RKO (cell line): ENCODE data around the gene AP1G1.
A peak's percentile ranks its signal among the peaks of the same experiment; 100 is the strongest.

Experiments
- DNase-seq: peaks from one replicate; pipeline ENCODE4 v3.0.0-alpha.2; 2016; ENCODE audit warnings: low spot score

Gene AP1G1

DNA sequence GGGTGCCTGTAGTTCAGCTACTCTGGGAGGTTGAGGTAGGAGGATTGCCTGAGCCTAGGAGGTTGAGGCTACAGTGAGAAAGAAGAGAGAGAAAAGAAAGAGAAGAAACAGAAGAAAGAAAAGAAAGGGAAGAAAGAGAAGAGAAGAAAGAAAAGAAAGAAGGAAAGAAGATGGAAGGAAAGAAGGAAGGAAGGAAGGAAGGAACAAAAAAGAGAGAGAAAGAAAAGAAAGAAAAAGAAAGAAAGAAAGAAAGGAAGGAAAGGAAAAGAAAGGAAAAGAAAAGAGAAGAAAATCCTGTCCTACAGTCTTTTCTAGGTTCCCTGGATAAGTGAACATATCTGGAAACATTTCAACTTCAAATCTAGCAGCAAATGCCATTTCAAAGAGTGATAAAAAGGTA is 54.5 kb downstream of the AP1G1 start:
- DNase-seq, result no peak

GRCh38 chr16:71748226-71748625 is 60.4 kb downstream of the AP1G1 start:
- no peak for DNase-seq

- DNase-seq, result peak; percentile 61
These were observed 62.1 kb downstream of the AP1G1 start for GRCh38 chr16:71746442-71747046.

DNA sequence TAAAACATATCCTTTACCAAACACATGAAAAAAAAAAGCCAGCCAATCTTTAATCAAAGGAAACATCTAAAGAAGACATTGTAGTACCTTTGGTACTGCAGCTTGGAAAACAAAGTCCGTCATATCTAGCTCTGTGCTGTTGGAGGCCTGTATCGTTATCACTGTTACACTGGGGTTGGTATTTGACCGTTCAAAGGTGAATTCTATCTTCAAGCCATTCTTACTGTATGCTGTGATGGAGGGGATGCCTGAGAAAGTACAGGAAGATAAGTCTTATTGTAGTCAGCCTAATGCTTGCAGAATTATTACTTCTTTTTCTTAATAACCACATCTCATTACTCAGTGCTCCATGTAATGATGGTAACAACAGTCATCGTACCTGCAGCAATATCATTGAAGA is 69.8 kb downstream of the AP1G1 start:
- no peak for DNase-seq

- DNase-seq, result no peak
These were observed 71.1 kb downstream of the AP1G1 start for GRCh38 chr16:71737501-71737900.

- DNase-seq, result no peak
These were observed 74.1 kb downstream of the AP1G1 start for GRCh38 chr16:71734511-71734910.

- no peak for DNase-seq
These were observed 76.0 kb downstream of the AP1G1 start for GRCh38 chr16:71732587-71732986.

- no peak for DNase-seq
These were observed 80.9 kb downstream of the AP1G1 start for GRCh38 chr16:71727551-71728324.

DNA sequence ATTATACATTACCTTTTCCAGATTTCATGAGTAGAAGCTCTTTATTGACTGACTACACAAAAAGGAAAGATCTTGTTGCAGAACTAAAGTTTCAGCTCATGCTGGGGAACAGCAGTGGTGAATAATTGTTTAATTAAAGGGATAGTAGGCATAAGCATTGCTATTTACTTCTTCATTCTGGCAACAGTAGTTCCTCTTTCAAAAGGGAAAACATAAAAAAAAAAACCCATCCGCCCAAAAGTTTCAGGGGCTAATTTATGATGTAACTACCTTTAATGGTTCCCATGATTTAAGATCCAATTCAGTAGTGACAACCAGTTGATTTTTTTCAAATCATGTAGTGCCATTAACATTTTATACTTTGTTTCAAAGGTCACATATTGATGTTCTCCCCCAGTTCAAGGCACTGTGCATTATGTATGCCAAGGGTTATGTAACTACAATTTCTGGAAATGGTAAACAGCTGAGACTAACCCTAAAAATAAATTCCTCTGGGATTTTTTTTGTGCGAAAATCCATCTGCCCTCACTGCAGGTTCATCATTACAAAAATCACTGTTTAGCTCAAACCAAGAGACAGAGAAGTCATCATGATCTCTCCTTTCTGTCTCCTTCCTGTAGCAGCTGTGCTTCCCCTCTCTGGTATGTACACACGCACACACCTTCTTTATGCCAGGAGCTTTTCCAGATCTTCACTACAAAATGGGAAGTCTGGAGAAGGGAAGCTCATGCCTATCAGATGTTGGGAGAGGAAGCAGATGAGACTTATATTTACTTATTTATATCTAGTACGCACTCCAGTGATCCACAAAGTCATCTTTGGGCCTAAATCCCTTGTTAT is 81.9 kb downstream of the AP1G1 start:
- no peak for DNase-seq

- no peak for DNase-seq
These were observed 84.3 kb downstream of the AP1G1 start, which contains the start of gene PHLPP2 for GRCh38 chr16:71724320-71724751. TSS of gene PHLPP2 (minus strand) at chr16:71724701. CDS start at chr16:71714795, 9,906 bp downstream.

DNA sequence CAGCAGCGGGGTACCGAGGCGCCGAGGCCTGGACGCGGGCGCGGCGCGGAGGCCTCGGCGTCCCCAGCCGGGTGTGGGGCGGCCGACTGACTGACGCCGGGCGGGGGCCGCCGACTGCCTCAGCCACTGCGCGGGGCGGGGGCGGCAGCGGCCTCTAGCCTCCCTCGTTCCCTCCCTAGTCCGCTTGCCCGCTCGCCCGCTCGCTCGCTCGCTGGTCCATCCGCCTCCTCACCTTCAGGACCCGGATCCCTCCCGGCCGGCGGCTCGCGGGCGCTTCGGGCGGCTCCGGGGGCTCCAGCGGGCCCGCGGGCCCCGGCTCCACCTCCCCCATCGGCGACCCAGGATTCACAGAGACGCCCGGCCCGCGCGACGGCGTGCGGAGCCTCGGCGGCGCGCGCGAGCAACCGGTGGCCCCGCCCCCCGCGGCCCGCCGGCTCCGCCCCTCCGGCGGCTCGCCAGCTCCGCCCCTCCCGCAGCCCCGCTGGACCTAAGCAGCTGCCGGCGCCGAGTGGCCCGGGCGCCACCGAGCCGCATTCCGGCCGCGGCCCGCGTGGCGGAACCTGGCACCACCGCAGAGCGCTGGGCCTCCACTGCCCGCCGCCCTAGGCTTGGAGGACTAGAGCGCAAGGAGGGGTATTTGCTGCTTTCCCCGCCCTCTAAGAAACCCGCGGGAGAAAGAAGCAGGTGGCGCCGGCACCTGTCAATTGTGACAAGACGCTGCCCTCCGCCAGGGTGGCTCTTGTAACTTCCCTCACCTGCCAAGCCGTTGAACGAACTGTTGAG is 84.9 kb downstream of the AP1G1 start:
- DNase-seq, result peak; percentile 73

GRCh38 chr16:71722801-71723536 is 85.7 kb downstream of the AP1G1 start:
- DNase-seq, result peak; percentile 67

- no peak for DNase-seq
These were observed 87.4 kb downstream of the AP1G1 start for GRCh38 chr16:71721066-71721740.

GRCh38 chr16:71712501-71712900 is 96.1 kb downstream of the AP1G1 start:
- no peak for DNase-seq

DNA sequence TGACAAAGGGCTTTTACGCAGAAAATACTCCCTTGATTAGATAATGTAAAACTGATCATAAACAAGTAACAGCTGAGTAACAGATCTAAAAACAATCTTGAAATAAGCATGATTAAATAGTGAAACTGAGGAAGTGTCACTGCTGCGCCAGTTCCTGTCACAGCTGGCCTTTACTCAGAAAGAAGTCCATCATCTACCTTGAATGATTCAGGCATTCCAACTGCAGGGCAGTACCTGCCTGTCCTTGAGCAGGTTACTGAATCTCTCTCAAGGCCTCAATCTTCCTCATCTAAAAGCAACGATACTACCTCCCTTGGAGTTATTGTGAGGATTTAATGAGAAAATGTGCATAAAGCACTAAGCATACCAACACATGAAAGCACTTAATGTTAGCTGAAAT is 96.8 kb downstream of the AP1G1 start:
- no peak for DNase-seq

GRCh38 chr16:71709229-71709781 is 99.3 kb downstream of the AP1G1 start:
- DNase-seq, result no peak

- DNase-seq, result no peak
These were observed 99.9 kb downstream of the AP1G1 start for GRCh38 chr16:71708696-71709095.

DNA sequence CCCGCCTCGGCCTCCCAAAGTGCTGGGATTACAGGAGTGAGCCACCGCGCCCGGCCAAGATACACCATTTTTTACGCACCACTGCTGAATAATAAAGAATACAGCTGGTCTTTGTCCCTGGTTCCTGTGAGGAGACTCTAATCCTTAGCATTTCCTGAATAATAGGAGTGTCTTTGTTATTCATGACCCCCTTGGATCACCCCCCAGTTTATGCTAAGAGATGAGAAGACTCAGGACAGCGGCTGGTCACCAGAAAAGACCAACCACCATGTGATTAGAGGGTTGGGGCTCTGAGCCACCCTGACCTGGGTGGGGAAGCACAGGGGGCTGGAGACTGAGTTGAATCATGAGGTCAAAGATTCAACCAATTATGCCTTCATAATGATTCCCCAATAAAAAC is 101.4 kb downstream of the AP1G1 start:
- DNase-seq, result no peak

DNA sequence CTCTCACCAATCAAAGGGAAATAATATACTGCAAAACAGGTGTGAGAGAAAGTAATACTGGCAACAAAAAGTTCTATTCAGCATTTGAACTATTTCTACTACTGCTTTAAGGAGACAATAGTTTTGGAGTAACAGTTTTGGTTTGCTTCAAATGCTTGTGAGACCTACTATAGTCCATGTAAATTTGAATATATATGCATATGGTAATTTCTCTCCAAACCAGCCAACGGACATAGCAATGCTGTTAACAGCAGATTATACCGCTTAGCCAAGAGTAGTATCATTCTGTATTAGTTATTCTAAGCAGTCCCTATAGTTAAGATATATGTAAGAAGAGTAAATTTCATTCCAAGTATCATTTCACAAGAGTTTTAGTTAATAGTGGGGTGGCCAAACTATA is 102.6 kb downstream of the AP1G1 start:
- no peak for DNase-seq

DNA sequence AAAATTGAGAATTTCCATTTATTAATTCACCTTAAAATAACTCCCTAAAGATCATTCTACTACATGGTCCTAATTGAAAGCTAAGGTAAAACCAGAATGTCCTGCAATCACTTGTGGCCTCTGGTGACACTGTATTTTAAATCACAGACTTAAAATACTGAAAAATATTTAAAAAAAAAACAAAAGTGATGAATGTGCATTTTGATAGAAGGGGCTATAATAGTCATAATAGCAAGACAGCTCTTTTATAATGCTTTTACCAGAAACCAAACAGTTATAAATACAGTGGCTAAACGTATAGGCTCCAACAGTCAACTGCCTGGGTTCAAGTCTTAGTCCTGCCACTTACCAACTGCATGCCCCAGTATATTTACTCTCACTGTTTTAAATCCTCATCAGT is 105.3 kb downstream of the AP1G1 start:
- DNase-seq, result no peak
